Kidney epithelial cell (primary cell): Measurements from ENCODE around the gene KRT72. TPM values are rescaled to one million over a fixed set of nuclear protein-coding genes. Genes with fewer than 3 reads are reported as not detected.

Experiments
- DNase-seq: peaks from one replicate; pipeline ENCODE4 v3.0.0-alpha.2; 2010; ENCODE audit warnings: low read depth
- H3K27me3 ChIP-seq: 2 replicates; pipeline ENCODE4 v1.6.0; 2011; ENCODE audit warnings: low read length; ENCODE audit not compliant: control insufficient read depth, insufficient read depth
- H3K36me3 ChIP-seq: 2 replicates; pipeline ENCODE4 v1.5.1; 2011; ENCODE audit warnings: low read length; ENCODE audit not compliant: control insufficient read depth, insufficient read depth
- H3K4me3 ChIP-seq: 2 replicates; pipeline ENCODE4 v1.5.1; 2011; ENCODE audit warnings: low read depth, mild to moderate bottlenecking, control low read depth, low read length
- total RNA-seq: library from RNA; depleted of rRNA; stranded (reverse); fragments of >200 nt; gene quantifications from 2 replicates; pipeline ENCODE4 v1.2.3, GENCODE V29; 2015
- TF ChIP-seq, protein P1 (sequence below): IDR thresholded peaks from 2 replicates; pipeline ENCODE4 v1.5.1; 2011; ENCODE audit warnings: mild to moderate bottlenecking, moderate library complexity, low read length, control low read depth, inconsistent platforms; ENCODE audit not compliant: insufficient read depth, poor library complexity, severe bottlenecking

The KRT72 gene
- total RNA-seq, 1 donor from 2014 or later = not detected

DNA sequence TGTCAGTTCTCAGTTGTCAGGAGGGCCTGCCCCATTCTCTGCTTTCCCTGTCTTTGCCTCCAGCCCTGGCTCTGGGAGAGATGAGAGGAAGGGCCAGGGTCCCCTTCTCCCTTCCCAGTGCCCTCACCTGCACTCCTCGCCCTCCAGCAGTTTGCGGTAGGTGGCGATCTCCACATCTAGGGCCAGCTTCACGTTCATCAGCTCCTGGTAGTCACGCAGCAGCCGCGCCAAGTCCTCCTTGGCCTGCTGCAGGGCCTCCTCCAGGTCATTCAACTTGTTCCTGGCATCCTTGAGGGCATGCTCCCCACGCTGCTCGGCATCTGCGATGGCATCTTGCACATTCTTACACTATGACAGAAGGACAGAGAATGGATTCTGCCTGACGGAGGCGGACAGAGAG is 45.4 kb upstream of the KRT72 start:
- Histone ChIP-seq H3K36me3 (no peaks in the 10 kb centered on the region), H3K4me3 (no peak overlapping the region), H3K27me3 (no peaks in the 10 kb centered on the region)
- TF ChIP-seq, protein P1, sequence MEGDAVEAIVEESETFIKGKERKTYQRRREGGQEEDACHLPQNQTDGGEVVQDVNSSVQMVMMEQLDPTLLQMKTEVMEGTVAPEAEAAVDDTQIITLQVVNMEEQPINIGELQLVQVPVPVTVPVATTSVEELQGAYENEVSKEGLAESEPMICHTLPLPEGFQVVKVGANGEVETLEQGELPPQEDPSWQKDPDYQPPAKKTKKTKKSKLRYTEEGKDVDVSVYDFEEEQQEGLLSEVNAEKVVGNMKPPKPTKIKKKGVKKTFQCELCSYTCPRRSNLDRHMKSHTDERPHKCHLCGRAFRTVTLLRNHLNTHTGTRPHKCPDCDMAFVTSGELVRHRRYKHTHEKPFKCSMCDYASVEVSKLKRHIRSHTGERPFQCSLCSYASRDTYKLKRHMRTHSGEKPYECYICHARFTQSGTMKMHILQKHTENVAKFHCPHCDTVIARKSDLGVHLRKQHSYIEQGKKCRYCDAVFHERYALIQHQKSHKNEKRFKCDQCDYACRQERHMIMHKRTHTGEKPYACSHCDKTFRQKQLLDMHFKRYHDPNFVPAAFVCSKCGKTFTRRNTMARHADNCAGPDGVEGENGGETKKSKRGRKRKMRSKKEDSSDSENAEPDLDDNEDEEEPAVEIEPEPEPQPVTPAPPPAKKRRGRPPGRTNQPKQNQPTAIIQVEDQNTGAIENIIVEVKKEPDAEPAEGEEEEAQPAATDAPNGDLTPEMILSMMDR = no peak
- DNase-seq = no peak

DNA sequence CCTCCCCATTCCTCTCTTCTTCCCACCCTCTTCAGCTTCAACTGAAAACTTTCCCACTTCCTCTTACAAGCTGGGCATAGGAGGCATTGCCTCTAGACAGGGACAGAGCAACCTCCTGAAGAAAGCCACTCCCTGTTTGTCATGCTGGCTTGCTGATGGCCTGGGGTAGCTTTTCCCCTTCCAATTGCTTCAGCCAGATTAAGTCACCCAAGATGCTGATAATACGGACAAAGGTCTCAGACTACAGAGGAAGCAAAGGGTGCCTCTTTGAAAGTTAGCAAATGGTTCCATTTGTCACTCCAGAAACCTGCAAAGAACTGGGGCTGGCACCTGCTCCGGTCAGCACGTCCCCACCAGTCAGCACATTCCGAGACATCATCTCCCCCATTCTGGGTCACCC is 44.7 kb upstream of the KRT72 start:
- H3K4me3 ChIP-seq = no peak overlapping the region
- no peak for DNase-seq
- no peaks in the 10 kb centered on the region for H3K27me3 ChIP-seq
- TF ChIP-seq, protein P1 = no peak
- H3K36me3 ChIP-seq = no peaks in the 10 kb centered on the region

DNA sequence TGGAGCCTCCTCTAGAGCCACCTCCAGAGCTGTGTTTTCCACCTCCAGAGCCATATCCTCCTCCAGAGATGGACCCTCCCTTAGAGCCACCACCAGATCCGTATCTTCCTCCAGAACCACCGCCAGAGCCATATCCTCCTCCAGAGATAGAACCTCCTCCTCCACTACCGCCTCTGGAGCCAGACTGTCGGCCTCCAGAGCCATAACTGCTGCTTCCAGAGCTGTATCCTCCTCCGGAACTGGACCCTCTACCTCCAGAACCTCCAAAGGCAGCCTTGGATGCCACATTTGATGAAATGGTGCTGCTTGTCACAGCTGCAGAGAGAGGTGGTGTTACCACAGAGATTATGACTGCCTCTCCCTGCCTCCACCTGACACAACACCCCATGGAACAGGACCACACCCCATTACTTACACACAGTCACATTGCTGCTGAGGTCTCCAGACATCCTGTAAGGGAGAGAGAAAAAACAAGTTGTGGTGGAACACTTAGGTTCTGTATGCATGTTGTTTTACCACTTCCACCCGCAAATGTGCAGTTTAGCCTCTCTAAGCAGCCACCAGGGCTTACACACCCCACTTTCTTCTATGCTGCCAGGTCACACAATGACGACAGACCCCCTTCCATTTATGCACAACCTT is 44.0 kb upstream of the KRT72 start:
- no peak for DNase-seq
- no peaks in the 10 kb centered on the region for H3K27me3 ChIP-seq
- TF ChIP-seq, protein P1 = no peak

DNA sequence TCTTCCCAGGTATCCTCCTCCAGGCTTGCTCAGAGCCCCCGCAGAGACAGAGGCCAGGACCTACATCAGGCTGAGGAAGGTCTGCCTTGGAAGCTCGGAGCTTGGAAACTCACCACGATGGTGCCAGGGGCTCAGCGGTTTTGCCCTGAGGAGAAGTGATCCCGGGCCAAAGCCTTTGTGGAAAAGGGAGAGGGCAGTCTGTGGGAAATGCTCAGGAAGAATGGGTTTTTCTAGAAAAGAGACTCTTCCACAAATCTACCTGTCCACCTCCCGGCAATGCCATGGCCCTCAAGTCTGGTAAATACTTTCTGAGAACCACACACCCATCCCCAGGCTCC is 42.8 kb upstream of the KRT72 start:
- DNase-seq = no peak
- Histone ChIP-seq H3K27me3 (no peaks in the 10 kb centered on the region), H3K4me3 (no peak overlapping the region), H3K36me3 (no peaks in the 10 kb centered on the region)
- TF ChIP-seq, protein P1 = no peak

More for the DNA sequence above, 44.0 kb upstream of the KRT72 start:
- Histone ChIP-seq H3K36me3 (no peaks in the 10 kb centered on the region), H3K4me3 (no peak overlapping the region)

DNA sequence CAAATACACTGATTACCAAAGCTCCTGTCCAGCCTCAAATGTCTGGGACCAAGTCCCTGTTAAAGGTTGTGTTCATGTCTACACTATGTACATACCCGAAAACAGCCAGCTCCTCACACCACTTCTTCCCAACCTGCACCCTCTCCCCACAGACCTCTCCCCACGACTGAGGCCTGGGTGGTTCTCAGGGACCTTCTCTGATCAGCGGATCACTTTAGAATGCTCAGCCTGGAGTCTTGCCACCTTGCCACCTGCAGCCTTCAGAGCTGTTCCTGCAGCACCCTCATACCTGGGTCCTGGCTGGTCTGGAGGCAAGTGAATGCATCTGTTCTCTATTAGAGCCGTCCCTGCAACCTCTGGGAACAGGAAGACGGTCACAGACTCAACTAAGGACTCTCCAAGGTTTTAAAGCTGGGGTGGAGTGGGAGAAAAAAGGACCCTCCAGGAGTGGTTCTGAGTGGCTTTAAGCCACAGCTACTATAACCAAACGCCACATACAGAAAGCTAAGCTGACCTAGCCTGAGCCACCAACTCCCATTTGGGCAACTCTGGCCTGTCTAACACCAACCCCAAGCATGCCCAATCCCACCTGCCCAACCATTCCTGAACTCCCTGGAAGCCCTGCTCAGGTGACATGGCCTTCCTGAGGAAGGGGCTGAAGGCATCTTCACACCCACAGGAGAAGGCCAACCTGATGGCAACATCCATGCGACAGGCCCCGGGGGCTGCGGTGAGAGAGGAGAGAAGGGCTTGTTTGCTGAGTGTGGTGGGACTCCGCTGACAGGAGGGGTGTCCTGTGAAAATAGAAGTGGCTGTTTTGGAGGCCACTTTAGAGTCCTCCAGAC is 42.2 kb upstream of the KRT72 start:
- DNase-seq = no peak
- TF ChIP-seq, protein P1 = no peak
- no peaks in the 10 kb centered on the region for H3K36me3 ChIP-seq
- H3K27me3 ChIP-seq = no peaks in the 10 kb centered on the region
- no peak overlapping the region for H3K4me3 ChIP-seq
